Activated B cell treated with CpG ODN at 0.5 μM for 24 hours (primary cell): ENCODE measurements around the gene KSR2. TPM values are rescaled to one million over a fixed set of nuclear protein-coding genes. Genes with fewer than 3 reads are reported as not detected.
"Not testable (repeated sequence)": the region's sequence is repeated elsewhere in the genome, so short reads cannot be mapped to it uniquely, and the experiment has no call there.

ENCODE experiments used
- ATAC-seq: fragments of 200-7000 bp; cut with Tn5 transposase; one replicate; pipeline ENCODE4 v1.10.0; 2021; ENCODE audit warnings: low read depth, mild to moderate bottlenecking, moderate library complexity
- CTCF ChIA-PET: fragments of 350-600 bp; sonication (Branson Sonifier 250); formaldehyde crosslinking; loops from one replicate; lab custom pipeline; 2021; ENCODE audit warnings: antibody characterized with exemption; lab: Charles Lee
- POLR2A ChIA-PET: fragments of 350-600 bp; sonication (Branson Sonifier 250); formaldehyde crosslinking; loops from one replicate; lab custom pipeline; 2021; ENCODE audit warnings: antibody characterized with exemption; lab: Charles Lee
- DNase-seq: peaks from one replicate; pipeline ENCODE4 v3.0.0; 2022
- H3K27ac Mint-ChIP-seq: one replicate; pipeline ENCODE4 v1.8.0; 2020; ENCODE audit warnings: mixed read lengths
- H3K27me3 Mint-ChIP-seq: one replicate; pipeline ENCODE4 v1.8.0; 2021; ENCODE audit warnings: mixed read lengths
- H3K36me3 Mint-ChIP-seq: one replicate; pipeline ENCODE4 v1.8.0; 2021; ENCODE audit warnings: low read depth, mixed read lengths
- H3K4me1 Mint-ChIP-seq: one replicate; pipeline ENCODE4 v1.8.0; 2021; ENCODE audit warnings: mixed read lengths
- H3K4me3 Mint-ChIP-seq: one replicate; pipeline ENCODE4 v1.8.0; 2020; ENCODE audit warnings: mild to moderate bottlenecking, mixed read lengths
- H3K9me3 Mint-ChIP-seq: one replicate; pipeline ENCODE4 v1.8.0; 2020; ENCODE audit warnings: mixed read lengths
- CTCF ChIP-seq: fragments of 200-600 bp; IDR thresholded peaks from one replicate; pipeline ENCODE4 v1.8.0; 2022; ENCODE audit warnings: antibody characterized with exemption, mild to moderate bottlenecking
- intact Hi-C: fragments of 100-400 bp; cut with micrococcal nuclease; formaldehyde crosslinking; loops from one replicate; pipeline ENCODE4 v1.15.1; 2024
- total RNA-seq: library from RNA; stranded (reverse); gene quantifications from 2 replicates; pipeline ENCODE4 v1.2.3, GENCODE V29; 2022

The KSR2 gene
- total RNA-seq, 1 donor from 2014 or later = not detected

- ATAC-seq = no peak
- Mint-ChIP-seq H3K36me3 (no peaks in the 10 kb centered on the region), H3K4me1 (no peaks in the 10 kb centered on the region), H3K27ac (no peak overlapping the region), H3K9me3 (peaks cover 7% of the 10 kb centered on the region), H3K27me3 (peaks cover 7% of the 10 kb centered on the region), H3K4me3 (no peak overlapping the region)
- no peak for TF ChIP-seq CTCF
- CTCF ChIA-PET = no interaction called here
- no peak for DNase-seq
- POLR2A ChIA-PET = no interaction called here
- intact Hi-C loops = no loop called here
These were observed 108.7 kb downstream of the KSR2 start for GRCh38 chr12:117860111-117860510.

- intact Hi-C loops = no loop called here
- Mint-ChIP-seq H3K27ac (no peak overlapping the region), H3K36me3 (no peaks in the 10 kb centered on the region), H3K27me3 (no peaks in the 10 kb centered on the region), H3K4me3 (no peak overlapping the region), H3K9me3 (peaks cover 4% of the 10 kb centered on the region), H3K4me1 (no peaks in the 10 kb centered on the region)
- no peak for TF ChIP-seq CTCF
- CTCF ChIA-PET = interaction anchor here (0.8 to 2.4 kb wide), 7 partner anchors 8 to 927 kb away, joined by 3 to 12 read pairs (median 4); no protein-coding TSS in a partner anchor
- ATAC-seq = peak; percentile 50
- no peak for DNase-seq
- POLR2A ChIA-PET = no interaction called here
These were observed 110.9 kb downstream of the KSR2 start for GRCh38 chr12:117857632-117858612.

GRCh38 chr12:117857139-117857538 lies 111.7 kb downstream of the KSR2 start:
- DNase-seq, H3K4me1 Mint-ChIP-seq, ATAC-seq, H3K9me3 Mint-ChIP-seq, H3K27ac Mint-ChIP-seq, H3K4me3 Mint-ChIP-seq, H3K36me3 Mint-ChIP-seq, H3K27me3 Mint-ChIP-seq, intact Hi-C loops: not testable (repeated sequence)
- POLR2A ChIA-PET = interaction anchor here (0.6 kb wide), 1 partner anchor 198 kb away, joined by 3 read pairs; no protein-coding TSS in a partner anchor
- CTCF ChIA-PET = interaction anchor here (0.8 to 2.4 kb wide), 8 partner anchors 8 to 928 kb away, joined by 3 to 12 read pairs (median 4); no protein-coding TSS in a partner anchor

- no peaks in the 10 kb centered on the region for H3K36me3 Mint-ChIP-seq
- H3K4me3 Mint-ChIP-seq = no peak overlapping the region
- POLR2A ChIA-PET = no interaction called here
- CTCF ChIA-PET = no interaction called here
- peaks cover 6% of the 10 kb centered on the region for H3K9me3 Mint-ChIP-seq
- no peaks in the 10 kb centered on the region for H3K4me1 Mint-ChIP-seq
- no peak for TF ChIP-seq CTCF
- ATAC-seq (no peak), DNase-seq (no peak)
- intact Hi-C loops = no loop called here
- H3K27me3 Mint-ChIP-seq = peaks cover 3% of the 10 kb centered on the region
- no peak overlapping the region for H3K27ac Mint-ChIP-seq
These were observed 113.6 kb downstream of the KSR2 start for GRCh38 chr12:117855165-117855564.

- POLR2A ChIA-PET = no interaction called here
- Mint-ChIP-seq H3K4me3 (no peak overlapping the region), H3K9me3 (peaks cover 6% of the 10 kb centered on the region), H3K36me3 (no peaks in the 10 kb centered on the region), H3K27ac (no peak overlapping the region), H3K27me3 (peaks cover 3% of the 10 kb centered on the region), H3K4me1 (no peaks in the 10 kb centered on the region)
- ATAC-seq (no peak), DNase-seq (no peak)
- CTCF ChIA-PET = no interaction called here
- TF ChIP-seq CTCF = no peak
- intact Hi-C loops = no loop called here
These were observed 114.3 kb downstream of the KSR2 start for GRCh38 chr12:117854339-117855012.
